GM18951 (cell line): ENCODE measurements around the gene LRRN4.

ENCODE experiments used
- POLR2A ChIP-seq: IDR thresholded peaks from 4 replicates; pipeline ENCODE4 v1.6.1; 2011; ENCODE audit warnings: mild to moderate bottlenecking; ENCODE audit not compliant: insufficient read length, insufficient read depth; ENCODE audit errors: extremely low read depth
- in situ Hi-C: fragments of 300-500 bp; cut with MboI; formaldehyde crosslinking; loops from one replicate; pipeline ENCODE4 v1.12.0; 2022; ENCODE audit warnings: low sequenced_read_pairs, mixed read lengths, inconsistent platforms; ENCODE audit not compliant: unreplicated experiment

LRRN4 gene

GRCh38 chr20:6007094-6007528 is 46.7 kb downstream of the LRRN4 start:
- no peak for TF ChIP-seq POLR2A
- in situ Hi-C loops: no loop called here

GRCh38 chr20:6006603-6006949 is 47.3 kb downstream of the LRRN4 start:
- in situ Hi-C loops: no loop called here
- no peak for TF ChIP-seq POLR2A

GRCh38 chr20:6000871-6001270 is 53.0 kb downstream of the LRRN4 start:
- in situ Hi-C loops: no loop called here
- no peak for TF ChIP-seq POLR2A

- in situ Hi-C loops: no loop called here
- TF ChIP-seq POLR2A: no peak
Observed at GRCh38 chr20:5999783-6000182, 54.1 kb downstream of the LRRN4 start.

- in situ Hi-C loops: no loop called here
- TF ChIP-seq POLR2A: no peak
Observed at GRCh38 chr20:5996765-5997164, 57.1 kb downstream of the LRRN4 start.

- no peak for TF ChIP-seq POLR2A
- in situ Hi-C loops: no loop called here
Observed at GRCh38 chr20:5991623-5992441, 62.0 kb downstream of the LRRN4 start.

GRCh38 chr20:5990946-5991345 is 62.9 kb downstream of the LRRN4 start:
- TF ChIP-seq POLR2A: no peak
- in situ Hi-C loops: no loop called here
